Fibroblast of skin of right biceps (primary cell): Measurements from ENCODE around the gene POLR3K.

Experiments
- DNase-seq: peaks from one replicate; pipeline ENCODE4 v3.0.0-alpha.2; 2013

The POLR3K gene

DNA sequence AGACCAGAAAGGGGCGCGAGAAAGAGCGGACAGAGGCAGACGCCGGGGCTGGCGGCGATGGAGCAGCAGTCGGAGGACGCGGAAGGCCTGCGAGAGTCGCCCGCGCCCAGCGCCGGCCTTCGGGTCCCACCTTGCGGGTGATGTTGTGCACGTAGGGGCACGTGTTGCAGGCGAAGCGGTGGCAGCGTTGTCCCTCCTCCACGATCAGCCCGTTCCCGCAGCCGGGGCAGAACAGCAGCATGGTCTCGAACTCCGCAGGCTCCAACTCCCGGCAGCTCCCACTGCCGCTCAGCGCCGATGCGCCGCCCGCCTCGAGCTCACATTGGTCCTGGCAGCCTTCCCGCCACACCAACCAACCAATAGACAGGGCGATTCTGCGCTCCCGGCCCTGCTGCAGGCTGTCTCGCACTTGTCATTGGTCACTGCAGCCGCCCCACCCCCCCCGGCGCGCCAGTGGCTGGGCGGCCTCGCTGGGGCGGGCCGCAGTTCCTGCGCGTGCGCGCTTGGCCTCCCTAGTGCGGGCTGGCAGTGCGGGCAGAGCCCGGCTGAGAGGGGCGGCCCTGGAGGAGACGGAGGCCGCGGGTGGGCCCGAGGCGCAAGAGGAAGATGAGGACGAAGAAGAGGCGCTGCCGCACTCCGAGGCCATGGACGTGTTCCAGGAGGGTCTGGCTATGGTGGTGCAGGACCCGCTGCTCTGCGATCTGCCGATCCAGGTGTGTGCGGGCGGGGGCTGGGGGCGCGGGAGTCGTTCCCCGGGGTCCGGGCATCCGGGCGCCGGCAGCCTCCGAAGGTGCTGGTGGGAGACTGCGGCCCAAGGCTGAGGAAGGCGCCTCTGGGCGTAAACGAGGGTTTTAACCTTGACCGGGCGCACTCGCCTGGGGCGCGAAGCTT is at the start of gene POLR3K, which contains the start of gene SNRNP25:
TSS of gene POLR3K (minus strand) at position 263 of the 891 bp plus-strand sequence. CDS start at position 241, 22 bp downstream.
TSS of gene SNRNP25 (plus strand) at position 483 of the 891 bp plus-strand sequence. CDS start at position 672, 189 bp downstream.
- DNase-seq, result peak; percentile 99

GRCh38 chr16:102060-102855 is 48.9 kb upstream of the POLR3K start:
- DNase-seq, result no peak

GRCh38 chr16:101586-101985 is 48.2 kb upstream of the POLR3K start:
- DNase-seq, result no peak

GRCh38 chr16:100989-101388 is 47.6 kb upstream of the POLR3K start:
- no peak for DNase-seq

DNA sequence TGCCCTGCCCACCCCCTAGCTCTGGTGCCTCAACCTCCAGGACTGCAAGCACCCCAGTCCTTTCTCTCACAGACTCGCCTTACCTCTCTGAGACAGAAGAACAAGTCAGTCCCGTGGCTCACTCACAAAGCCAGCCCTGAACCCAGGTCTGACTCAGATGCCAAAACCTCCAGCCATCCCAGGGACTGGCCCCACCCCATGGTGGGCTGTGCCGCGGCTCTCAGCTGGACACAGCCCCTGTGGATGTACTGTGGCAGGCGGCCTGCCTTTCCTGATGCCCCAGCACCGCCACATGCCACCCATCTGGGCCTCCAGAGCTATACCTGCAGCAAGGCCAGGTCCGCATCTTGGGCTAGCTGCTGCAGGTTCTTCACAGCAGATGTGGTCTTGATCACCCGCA is 44.4 kb upstream of the POLR3K start:
- DNase-seq, result no peak

DNA sequence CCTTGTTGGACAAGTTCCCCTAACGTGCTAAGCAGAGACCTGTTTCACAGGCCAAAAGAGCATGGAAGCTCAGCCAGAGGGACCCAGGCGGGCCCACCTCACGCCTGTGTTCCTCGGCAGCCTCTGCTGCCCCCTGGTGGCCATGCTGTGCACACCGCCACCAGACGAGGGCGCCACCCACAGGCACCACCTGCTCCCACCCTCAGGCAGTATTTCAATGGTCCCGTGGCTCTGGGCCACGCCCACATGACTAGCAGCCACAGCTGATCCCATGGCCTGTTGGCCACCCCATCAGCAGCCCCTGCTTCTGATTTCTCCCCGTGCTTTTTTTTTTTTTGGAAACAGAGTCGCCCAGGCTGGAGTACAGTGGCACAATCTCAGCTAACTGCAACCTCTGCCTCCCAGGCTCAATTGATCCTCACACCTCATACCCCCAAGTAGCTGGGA is 43.5 kb upstream of the POLR3K start:
- peak; percentile 84 for DNase-seq

DNA sequence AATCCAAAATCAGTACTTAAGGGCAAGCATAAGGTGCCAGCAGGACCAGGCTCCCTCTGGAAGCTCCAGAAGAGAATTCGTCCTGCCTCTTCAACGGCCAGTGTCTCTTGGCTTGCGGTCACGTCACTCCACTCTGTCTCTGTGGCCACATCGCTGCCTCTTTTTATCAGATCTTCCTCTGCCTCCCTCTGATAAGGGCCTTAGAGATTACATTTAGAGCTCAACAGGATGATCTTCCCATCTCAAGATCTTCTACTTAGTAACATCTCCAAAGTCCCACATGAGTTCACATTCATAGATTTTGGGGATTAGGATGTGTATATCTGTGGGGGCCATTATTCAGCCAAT is 41.5 kb upstream of the POLR3K start:
- no peak for DNase-seq

DNA sequence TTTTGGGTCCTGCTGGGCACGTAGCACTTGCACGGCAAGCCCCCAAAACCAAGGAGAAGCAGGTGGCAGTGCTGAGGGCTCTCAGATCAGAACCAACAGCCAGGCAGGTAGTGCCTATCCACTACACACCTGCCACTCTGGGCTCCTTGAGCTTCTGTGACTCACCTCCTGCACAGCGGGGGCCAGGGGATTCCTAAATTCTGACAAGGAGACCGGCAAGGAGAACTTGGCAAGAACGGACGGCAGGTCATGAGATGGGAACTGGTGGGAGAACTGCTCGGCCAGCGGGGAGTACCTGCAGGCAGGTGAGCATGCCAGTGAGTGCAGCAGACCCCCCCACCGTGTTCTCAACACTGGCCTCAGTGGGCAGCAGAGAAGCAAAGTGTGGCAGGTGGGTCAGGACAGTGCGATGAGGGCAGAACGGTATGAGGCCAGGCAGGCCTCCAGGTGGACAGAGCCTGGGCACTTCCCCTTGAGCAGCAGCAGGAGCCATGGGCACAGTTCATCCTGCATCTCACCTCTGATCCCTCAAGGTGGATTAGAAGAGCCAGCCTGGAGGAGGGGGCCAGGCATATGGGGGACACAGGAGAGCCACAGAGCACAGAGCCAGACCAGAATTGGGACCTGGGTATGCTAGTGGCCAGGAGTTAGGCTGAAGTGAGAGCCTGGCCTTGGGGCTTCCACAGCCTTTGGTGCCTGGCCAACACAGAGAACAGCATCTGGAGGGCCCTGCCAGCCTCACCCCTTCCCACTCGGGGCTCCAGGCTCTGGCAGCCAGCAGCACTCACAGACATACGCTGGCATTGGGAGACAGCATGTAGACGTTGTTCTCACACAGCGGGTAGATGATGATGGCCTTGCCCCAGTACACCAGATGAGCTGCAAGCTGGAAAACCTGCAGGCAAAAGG is 39.3 kb upstream of the POLR3K start:
- DNase-seq, result no peak

GRCh38 chr16:91484-91883 is 38.1 kb upstream of the POLR3K start:
- no peak for DNase-seq

DNA sequence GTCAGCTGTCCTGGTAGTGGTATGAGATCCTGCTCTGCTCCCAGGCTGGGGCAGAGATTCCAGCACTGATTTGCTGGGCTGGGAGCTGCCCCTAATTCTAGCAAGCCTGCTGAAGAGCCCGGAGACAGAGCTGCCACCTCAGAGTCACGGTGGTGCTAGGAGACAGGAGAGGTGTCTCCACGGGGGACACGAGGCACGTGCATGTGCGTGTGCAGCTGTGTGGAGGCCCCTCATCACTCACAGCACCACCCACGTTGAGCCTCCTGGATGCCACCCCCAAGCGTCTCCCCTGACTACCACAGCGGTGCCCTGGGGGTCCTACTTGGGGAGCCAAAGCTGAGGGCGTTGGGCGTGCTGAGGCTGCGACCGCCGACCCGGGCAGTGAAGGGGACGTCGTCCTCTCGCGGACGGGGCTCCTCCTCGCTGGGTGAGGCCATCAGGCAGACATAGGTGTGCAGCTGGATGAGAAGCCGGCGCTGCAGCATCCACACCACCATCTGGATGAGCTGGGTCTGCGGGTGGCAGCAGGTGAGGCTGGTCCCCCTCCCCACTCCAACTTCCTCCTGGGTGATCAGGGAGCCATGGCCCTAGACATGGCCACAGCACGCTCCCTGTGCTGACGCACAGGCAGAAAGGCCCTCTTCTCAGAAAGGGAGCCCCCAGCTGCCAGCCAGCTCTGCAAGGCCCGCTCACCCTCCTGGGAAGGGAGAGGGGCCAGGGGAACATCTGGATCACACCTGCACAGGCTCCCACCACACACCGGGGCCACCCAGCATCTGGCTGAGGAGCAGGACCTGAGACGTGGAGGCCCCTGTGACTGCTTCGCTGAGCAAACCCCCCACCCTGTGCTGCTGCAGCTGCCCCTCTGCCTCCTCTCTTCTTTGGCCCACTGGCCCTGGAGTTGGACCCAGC is 36.2 kb upstream of the POLR3K start:
- no peak for DNase-seq

DNA sequence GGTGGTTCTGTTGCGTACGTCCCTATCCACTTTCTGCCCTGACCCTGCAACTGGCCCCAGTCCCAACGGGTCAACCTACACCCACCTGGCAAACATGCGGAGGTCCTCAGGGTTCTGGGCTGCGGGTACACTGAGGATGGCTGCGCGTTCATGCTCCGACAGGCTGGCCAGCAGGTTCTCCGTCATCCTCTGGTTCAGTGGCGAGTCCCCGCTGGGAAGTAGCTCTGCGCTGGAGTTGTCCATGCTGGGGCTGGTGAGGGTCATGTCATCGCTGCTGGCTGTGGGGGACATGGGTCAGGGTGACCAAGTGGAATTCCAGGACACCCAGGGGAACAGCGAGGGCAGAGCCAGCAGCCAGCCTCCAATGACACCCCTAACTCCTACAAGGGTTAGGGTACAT is 35.2 kb upstream of the POLR3K start:
- DNase-seq, result no peak

DNA sequence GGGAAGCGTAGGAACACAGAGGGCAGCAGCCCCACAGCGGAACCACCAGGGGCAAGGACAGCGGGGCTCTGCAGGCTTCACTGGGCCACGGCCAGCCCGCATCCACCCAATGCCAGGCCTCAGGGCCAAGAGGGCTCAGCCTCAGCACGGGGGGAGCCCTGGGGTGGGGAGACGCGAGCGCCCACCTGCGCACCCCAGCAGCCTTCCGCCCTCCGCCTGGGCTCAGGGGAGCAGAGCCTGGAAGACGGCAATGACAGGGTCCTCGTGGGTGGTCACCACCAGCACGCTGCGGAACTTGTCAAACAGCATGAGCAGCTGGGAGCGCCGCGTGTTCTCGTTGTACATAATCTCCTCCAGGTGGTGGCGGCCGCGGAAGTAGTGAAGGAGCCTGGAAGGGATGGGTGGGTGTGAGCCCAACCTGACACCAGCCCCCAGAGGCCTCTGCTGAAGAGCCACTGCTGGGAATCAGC is 33.1 kb upstream of the POLR3K start:
- no peak for DNase-seq

GRCh38 chr16:85865-86264 is 32.5 kb upstream of the POLR3K start:
- DNase-seq, result no peak

DNA sequence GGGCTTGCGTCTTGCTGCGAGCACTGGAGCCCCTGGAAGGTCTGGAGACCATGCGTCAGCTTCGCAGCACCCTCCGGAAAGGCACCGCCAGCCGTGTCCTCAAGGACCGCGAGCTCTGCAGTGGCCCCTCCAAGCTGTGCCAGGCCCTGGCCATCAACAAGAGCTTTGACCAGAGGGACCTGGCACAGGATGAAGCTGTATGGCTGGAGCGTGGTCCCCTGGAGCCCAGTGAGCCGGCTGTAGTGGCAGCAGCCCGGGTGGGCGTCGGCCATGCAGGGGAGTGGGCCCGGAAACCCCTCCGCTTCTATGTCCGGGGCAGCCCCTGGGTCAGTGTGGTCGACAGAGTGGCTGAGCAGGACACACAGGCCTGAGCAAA is 32.0 kb upstream of the POLR3K start:
- no peak for DNase-seq

DNA sequence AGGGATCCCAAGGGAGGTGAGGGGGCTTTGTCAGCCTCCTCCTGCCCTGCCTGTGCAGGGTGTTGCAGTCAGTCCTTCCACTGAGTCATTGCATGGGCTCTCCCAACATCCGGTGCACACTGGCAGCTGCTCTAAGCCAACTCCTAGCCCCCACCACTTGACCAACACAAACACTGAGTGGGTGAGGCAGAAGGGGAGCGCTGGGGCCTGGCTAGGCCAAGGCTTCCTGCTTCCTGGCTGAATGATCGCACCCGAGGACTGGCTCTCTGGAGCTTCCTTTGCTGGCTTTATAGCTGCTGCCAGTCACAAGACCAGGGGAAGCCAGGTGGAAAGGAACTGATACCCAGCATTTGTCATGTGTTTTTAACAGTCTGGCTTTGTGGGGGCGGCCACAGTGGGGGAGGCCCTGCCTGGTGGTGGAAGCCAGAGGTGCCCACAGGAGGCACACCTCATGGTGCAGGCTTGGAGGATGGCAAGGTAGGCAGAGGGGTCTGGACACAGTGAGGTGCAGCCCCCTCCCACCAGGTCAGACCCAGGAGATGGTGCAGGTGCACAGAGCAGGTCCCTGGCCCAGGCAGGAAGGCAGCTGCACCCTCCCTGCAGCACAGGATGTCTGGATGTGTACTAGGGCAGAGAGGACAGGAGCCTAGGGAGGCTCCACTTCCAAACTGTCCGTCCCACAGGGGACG is 31.5 kb upstream of the POLR3K start:
- DNase-seq, result peak; percentile 81

DNA sequence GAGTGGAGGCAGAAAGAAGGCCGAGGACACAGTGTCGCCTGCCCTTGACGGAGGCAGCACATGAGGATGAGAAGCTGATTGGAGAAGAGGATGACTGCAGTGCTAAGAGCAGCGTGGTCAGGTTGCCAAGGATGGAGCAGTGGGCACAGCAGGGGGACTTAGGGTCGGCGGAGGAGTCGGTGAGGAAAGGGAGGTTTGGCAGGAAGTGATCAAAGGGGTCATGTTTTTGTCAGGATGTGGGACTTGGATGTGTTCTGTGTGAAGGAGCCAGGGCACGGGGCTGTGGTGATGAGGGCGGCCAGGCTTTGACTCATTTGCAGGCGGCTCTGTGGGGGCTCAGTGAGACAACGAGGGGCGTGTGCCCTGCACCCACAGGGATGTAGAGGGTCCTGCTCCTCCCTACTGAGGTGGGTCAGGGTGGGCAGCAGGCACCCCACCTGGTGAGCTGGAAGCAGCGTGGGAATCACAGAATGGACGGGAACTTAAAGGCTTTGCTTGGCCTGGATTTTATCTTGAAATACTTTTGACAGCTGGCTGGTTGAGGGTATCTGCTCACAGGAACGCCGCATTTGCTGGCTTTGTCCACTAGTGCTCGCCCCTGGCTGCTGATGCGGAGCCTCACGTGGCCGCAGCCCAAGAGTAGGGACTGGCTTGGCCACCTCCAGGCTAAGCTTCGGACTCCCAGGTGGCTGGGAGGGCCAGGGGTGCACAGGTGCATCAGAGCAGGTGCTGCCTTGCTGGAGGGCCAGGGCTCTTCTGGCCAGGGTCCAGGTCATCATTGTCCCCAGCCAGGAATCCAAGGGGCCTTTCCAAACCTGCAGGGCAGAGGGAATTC is 30.6 kb upstream of the POLR3K start:
- DNase-seq, result no peak

GRCh38 chr16:83060-83603 is 29.7 kb upstream of the POLR3K start:
- no peak for DNase-seq

DNA sequence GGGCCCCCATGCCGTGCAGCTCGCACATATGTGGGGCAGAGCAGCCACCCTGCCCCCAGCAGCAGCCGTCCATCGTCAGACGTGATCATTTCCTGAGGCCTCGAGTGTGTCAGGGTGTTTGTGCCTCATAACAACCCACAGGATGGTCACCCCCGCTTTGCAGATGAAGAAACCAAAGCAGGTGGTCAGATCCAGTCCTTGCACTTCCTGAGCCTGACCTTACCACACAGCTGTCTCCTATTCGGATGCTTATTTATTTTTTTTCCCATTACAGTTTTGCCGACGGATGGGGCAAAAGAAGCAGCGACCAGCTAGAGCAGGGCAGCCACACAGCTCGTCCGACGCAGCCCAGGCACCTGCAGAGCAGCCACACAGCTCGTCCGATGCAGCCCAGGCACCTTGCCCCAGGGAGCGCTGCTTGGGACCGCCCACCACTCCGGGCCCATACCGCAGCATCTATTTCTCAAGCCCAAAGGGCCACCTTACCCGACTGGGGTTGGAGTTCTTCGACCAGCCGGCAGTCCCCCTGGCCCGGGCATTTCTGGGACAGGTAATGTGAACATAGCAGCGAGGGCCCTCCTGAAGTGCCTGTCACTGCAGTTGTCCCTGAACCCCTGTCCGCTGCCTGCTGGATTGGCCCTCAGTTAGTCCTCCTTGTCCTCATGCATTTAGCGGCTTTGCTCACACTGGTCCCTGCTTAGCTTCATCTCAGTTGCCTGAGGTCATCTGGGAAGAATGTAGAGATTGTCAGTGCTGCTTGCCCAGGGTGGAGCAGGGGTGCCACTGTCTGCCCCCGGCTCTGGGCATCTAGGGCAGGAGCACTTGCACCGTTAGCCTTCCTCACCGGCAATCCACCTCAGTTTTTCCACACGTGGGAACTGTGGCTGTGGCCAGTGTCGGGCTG is 26.0 kb upstream of the POLR3K start:
- DNase-seq, result no peak
